Limb (tissue), 2 donors: ENCODE measurements around the gene ZNF362.
"Not testable (repeated sequence)": the region's sequence is repeated elsewhere in the genome, so short reads cannot be mapped to it uniquely, and the experiment has no call there.

ENCODE experiments used
- DNase-seq, 2 donors: peaks; one replicate each; pipeline ENCODE4 v3.0.0-alpha.2; 2016; ENCODE audit errors: extremely low spot score in 2 of 2

The ZNF362 gene

GRCh38 chr1:33305816-33306652, 49.7 kb downstream of the ZNF362 start:
- no peak for DNase-seq

- DNase-seq, result peak; percentile 22 to 78
Observed at GRCh38 chr1:33306653-33307493, 50.6 kb downstream of the ZNF362 start.

DNA sequence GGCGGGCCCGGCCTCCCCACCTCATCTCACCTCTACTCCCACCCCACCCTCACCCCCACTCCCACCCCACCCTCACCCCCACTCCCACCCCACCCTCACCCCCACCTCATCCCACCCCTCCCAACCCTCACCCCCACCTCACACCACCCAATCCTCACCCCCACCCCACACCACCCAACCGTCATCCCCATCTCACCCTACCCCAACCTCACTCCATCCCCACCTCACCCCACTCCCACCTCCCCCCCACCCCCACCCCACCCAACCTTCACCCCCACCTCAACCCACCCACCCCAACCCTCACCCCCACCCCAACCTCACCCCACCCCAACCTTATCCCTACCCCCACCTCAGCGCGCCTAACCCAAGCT, 51.2 kb downstream of the ZNF362 start:
- no peak for DNase-seq

- DNase-seq, result not testable (repeated sequence)
Observed at GRCh38 chr1:33309351-33309750, 53.1 kb downstream of the ZNF362 start.

DNA sequence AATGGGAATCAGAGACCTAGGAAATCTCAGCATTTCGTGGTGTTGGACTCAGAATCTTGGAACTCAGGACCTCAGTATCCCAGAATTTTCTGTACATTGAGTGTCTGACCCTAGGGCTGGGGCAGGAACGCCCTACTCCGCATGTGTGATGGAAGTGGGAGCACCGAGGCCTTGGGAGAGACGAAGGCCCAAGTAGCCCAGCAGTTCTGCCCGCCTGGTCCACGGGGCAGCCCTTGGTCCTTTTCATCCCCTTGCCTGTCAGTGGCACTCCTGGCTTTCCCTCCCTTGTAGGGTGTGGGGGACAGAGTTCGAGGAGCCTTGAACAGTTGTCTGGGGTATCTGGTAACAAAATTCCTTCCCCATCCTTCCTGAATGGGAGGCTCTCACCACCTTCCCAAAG, 54.4 kb downstream of the ZNF362 start:
- no peak for DNase-seq

DNA sequence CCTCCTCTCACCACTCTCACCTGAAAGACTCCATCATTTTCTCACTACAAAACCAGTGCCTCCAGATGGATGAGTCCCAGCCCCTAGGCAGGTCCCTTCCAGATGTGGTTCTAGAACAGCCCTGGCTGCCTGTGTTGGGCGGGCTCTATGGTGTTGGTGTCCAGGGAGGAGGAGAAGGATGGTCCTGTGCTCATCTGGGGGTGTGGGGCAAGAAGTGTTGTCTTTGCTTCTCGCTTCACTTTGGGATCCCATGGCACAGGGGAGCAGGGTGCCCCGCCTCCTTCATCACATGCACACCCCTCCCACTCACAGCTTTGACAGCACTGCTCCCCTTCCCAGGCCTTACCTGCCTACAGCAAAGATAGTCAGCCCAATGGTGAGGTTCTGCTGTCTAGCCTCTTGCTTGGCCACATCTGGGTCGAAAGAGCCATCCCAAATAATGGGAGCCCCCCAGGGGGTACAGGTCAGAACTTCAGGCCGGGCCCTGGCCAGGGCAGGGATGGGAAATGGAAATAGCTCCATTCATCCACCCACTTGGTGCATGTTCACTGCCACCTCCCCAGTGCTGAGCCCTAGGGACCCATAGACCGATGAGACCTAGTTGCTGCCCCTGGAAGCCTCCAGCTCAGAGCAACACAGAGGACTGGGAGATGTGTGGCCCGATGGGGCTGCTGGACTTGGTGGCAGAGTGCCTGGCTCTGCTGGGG, 55.6 kb downstream of the ZNF362 start:
- no peak for DNase-seq

DNA sequence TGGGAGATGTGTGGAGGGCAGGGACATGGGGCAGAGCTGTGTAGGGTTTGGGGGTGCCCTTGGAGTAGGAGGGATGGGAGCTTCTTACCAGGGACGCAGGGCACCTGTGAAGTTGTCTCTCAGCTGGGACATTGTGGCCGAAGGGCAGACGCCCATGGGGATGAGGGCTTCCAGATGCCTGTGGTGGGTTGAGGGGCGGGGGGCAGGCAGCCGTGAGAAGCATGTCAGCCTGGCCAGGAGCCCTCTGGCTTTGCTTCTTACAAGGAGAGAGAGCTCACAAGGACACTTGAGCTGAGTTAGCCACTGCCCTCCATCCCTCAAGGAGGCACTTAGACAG, 56.1 kb downstream of the ZNF362 start:
- no peak for DNase-seq

DNA sequence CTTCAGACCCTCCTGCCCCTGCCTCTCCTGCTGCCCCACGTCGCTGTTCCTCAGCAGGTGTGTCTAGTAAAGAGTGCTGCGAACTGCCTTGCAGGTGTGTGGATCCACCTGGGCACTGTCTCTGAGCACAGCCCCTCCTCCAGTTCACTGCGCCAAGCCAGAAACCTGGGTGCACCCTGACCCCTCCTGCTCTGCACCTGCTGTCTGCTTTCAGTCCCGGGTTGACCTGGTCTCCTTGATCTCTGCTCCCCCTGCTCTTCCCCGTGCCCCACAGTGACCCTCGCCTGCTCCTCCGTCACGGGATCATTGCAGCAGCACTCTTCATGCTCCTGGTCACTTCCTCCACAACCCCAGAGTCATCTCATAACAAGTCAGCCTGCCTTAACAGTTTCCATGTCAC, 58.1 kb downstream of the ZNF362 start:
- no peak for DNase-seq

DNA sequence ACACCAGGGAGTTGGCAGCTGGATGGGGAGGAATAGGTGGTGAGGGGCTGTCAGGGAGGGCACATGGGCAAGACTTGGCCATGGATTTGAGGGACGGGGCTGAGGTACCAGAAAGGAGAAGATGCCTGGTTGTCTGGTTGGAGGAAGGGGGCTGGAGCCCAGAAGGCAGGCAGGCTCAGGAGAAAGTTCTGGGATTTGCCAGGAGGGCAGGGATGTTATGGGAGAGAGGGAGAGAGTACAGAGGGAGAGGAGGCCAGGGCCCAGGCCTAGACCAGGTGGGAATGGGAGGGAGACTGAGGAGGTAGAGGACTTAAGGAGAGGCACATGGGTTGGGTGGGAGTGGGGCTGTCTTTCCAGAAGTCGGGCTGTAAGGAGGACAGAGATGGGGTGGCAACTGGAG, 60.3 kb downstream of the ZNF362 start:
- DNase-seq, result no peak

- DNase-seq, result no peak
Observed at GRCh38 chr1:33317354-33317753, 61.1 kb downstream of the ZNF362 start.

GRCh38 chr1:33317946-33318345, 61.7 kb downstream of the ZNF362 start:
- DNase-seq, result no peak

DNA sequence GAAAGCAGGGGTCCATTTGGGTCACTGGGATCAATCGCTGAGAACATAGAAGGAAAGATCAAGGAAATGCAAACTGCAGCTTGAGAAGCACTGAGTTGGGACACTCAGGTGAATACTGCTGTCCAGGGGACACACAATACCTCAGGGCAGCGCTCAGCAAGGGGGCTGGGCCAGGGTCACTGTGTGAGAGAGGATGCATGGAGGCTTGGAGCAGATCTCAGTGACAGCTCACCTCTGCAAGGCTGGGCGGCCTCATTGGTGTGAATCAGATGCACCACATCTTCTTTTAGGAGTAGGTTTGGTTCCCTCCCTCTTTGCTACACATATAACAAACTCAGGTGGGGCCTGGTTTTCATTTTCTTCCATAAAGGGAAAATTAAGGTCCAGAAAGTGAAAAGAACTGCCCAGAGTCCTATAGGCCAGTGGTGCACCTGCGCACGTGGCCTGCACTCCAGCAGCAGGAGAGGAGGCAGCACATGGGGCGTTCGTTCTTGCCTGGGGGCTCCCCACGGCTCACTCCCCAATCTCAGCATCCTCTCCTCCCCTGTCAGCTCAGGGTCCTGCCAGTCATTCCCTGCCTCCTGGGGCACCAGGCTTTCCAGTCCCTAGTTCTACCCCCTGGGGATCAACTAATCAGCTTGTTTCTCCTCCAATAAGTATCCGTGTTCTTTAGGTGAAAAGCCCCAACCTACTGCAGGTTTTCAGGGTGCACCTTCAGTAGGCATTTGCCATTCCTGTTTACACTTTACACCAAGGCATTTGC, 63.1 kb downstream of the ZNF362 start:
- no peak for DNase-seq

DNA sequence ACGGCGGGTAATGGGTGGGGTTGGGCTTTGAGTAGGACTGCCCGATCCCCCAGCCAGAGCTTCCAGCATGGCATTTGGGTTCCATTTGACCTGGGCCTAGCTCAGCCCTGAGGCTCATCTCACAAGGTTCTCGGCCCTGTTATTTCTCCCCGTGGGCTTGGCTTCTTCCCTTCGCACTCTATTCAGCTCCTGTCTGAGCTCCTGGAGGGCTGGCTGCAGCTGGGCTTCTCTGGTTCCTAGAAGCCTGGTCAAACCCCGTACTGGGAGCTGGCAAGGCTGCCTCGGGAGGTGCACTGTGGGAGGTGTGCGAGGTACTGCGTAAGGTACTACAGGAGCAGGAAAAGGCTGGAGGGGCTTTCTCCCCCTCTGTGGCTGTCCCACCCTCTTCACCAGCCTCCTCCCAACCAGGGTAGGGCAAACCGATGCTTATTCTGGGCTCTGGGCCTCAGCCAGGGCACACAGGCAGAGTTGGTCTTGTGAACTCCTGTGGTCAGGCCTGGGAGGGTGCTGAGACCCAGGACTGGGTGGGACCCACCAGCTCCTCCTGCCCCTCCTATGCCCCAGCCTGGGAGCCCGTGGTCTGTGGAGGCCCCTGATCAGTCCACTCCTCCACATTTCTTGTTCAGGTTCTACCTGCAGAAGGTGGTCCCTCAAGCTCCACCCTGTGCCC, 63.8 kb downstream of the ZNF362 start:
- DNase-seq, result no peak

DNA sequence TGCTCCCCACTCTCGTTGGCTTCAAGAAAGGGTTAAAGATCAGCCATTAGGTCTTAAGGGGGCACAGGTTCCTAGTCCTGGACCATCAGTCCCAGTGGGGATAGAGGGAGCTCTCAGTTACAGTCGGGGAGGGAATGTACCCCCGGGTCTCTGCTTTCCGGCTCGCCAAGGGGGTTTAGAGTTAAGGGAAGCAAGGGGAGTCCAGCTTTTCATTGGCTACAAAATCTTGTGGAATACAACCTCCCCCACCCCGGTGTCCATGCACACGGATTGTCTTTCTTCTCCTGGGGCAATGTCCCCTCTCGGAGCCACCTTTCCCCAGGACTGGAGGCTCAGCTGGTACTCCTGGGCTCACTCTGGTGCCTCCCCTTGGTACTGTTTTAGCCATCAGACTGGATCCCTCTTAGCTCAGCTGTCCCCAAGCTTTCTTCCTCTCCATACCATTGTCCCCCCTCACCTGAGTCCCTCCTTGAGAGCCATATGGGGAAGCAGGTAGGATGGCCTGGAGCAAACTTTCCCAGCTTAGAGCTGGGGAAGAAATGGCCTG, 64.4 kb downstream of the ZNF362 start, which contains the start of gene A3GALT2:
TSS of gene A3GALT2 (minus strand) at position 480 of the 547 bp plus-strand sequence. CDS start at position 480, 0 bp downstream.
- DNase-seq, result no peak

- no peak for DNase-seq
Observed at GRCh38 chr1:33321178-33321577, 64.9 kb downstream of the ZNF362 start.

DNA sequence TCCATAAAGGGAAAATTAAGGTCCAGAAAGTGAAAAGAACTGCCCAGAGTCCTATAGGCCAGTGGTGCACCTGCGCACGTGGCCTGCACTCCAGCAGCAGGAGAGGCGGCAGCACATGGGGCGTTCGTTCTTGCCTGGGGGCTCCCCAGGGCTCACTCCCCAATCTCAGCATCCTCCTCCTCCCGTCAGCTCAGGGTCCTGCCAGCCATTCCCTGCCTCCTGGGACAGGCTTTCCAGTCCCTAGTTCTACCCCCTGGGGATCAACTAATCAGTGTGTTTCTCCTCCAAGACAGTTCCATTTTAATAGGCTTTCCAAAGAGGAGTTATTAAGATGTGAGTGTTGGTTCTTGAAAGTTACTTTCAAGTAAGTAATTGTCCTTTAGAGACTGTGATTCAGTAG, 65.8 kb downstream of the ZNF362 start:
- no peak for DNase-seq

GRCh38 chr1:33322870-33323585, 66.7 kb downstream of the ZNF362 start:
- DNase-seq, result no peak

DNA sequence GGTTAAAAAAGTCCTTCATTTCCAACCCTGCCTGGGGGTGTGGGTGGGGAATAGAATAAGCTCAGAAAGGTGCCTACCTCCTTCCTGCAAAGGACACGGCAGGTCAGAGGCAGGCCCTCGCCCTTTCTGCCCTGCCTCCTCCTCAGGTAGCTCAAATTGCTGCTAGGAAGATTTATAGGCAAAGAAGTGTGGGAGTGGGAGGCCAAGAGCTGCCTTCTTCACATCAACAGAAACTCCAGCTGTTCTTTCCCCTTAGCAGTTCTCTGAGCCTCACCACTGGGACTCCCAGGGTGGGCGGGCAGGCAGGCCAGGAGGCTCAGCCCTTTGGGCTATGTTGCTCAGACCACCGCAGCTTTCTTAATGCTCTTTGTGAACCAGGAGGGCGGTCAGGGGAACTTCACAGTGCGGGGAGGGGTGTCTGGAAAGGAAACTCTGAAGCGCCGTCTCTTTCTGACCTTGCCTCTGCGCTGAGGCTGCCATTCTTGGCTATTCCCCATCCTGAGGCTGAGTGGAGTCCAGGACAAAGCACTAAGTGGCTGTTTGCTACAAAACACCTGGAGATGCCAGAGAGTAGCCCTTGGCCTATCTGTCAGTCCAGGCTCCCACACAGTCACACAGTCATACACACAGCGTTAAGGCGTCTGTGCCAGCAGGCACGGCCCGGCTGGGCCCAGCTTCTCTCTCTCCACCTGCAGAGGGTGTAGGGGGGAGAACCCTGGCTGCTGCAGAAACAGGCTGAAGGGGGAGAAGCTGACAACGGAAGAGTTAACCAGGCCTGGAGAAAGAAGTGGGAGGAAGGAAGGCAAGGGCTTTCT, 67.6 kb downstream of the ZNF362 start:
- DNase-seq, result no peak
